ENCODE data around the gene ADAMTS17.

GRCh38 chr15:100156201-100156600 lies 185.6 kb downstream of the ADAMTS17 start:
- no peak for TF ChIP-seq POLR2A (IDR thresholded peaks at IDR 0.05; ENCODE audit: extremely low read depth, insufficient read length)
- TF ChIP-seq CTCF (IDR thresholded peaks at IDR 0.05; ENCODE audit: low read depth, low read length) = no peak
- TF ChIP-seq MAX (IDR thresholded peaks at IDR 0.05; ENCODE audit: low read depth, low read length) = no peak
